ENCODE data around the gene GAGE12H.
"Not testable (repeated sequence)": the region's sequence is repeated elsewhere in the genome, so short reads cannot be mapped to it uniquely, and the experiment has no call there.

GAGE12H gene

GRCh38 chrX:49579649-49580048 is at the start of gene GAGE12H:
Gene GAGE12H (plus strand): TSS chrX:49579949. CDS start chrX:49581104, 1,155 bp downstream.
- not testable (repeated sequence) for DNase-seq

- not testable (repeated sequence) for DNase-seq
Measured at GRCh38 chrX:49531877-49532276, 47.9 kb upstream of the GAGE12H start, which contains the start of gene GAGE12C. Gene GAGE12C (plus strand): TSS chrX:49532177. CDS start chrX:49533332, 1,155 bp downstream.

GRCh38 chrX:49541433-49541832 is 38.3 kb upstream of the GAGE12H start, which contains the start of gene GAGE12D:
Gene GAGE12D (plus strand): TSS chrX:49541733. CDS start chrX:49542888, 1,155 bp downstream.
- not testable (repeated sequence) for DNase-seq

GRCh38 chrX:49550989-49551388 is 28.8 kb upstream of the GAGE12H start, which contains the start of gene GAGE12E:
Gene GAGE12E (plus strand): TSS chrX:49551289. CDS start chrX:49552444, 1,155 bp downstream.
- DNase-seq = not testable (repeated sequence)

- not testable (repeated sequence) for DNase-seq
Measured at GRCh38 chrX:49560542-49560941, 19.2 kb upstream of the GAGE12H start, which contains the start of gene GAGE12F. Gene GAGE12F (plus strand): TSS chrX:49560842. CDS start chrX:49561997, 1,155 bp downstream.

GRCh38 chrX:49568728-49569127 is 11.0 kb upstream of the GAGE12H start:
- not testable (repeated sequence) for DNase-seq

- DNase-seq = not testable (repeated sequence)
Measured at GRCh38 chrX:49569152-49569551, 10.6 kb upstream of the GAGE12H start.

GRCh38 chrX:49570100-49570499 is 9.6 kb upstream of the GAGE12H start, which contains the start of gene GAGE12G:
Gene GAGE12G (plus strand): TSS chrX:49570400. CDS start chrX:49571555, 1,155 bp downstream.
- DNase-seq = not testable (repeated sequence)

GRCh38 chrX:49589196-49589595 is 9.4 kb downstream of the GAGE12H start, which contains the start of gene GAGE2A:
Gene GAGE2A (plus strand): TSS chrX:49589496. CDS start chrX:49590651, 1,155 bp downstream.
- not testable (repeated sequence) for DNase-seq

GRCh38 chrX:49589769-49590478 is 10.2 kb downstream of the GAGE12H start:
- DNase-seq = peak; percentile 5

GRCh38 chrX:49590488-49590887 is 10.7 kb downstream of the GAGE12H start:
- DNase-seq = not testable (repeated sequence)

- DNase-seq = not testable (repeated sequence)
Measured at GRCh38 chrX:49598720-49599119, 19.0 kb downstream of the GAGE12H start, which contains the start of gene GAGE1. Gene GAGE1 (plus strand): TSS chrX:49599020. CDS start chrX:49600175, 1,155 bp downstream.

GRCh38 chrX:49610718-49611310 is 31.1 kb downstream of the GAGE12H start:
- DNase-seq = no peak

GRCh38 chrX:49618574-49618973 is 38.8 kb downstream of the GAGE12H start:
- DNase-seq = no peak

- peak; percentile 25 for DNase-seq
Measured at GRCh38 chrX:49627086-49627777, 47.5 kb downstream of the GAGE12H start.
